Tibial artery (tissue), 4 donors: ENCODE data around the gene EIF3I.

ENCODE experiments used
- DNase-seq, 2 donors: peaks; one replicate each; pipeline ENCODE4 v3.0.0-alpha.2; 2019
- H3K27ac ChIP-seq, 2 donors: fragments of 200-600 bp; sonication (generic) in 1 of 2; 1 replicate in 1 of 2; 2 replicates in 1 of 2; pipeline ENCODE4 v1.5.1; 2018 to 2019; ENCODE audit warnings: mild to moderate bottlenecking in 1 of 2
- H3K27me3 ChIP-seq, 2 donors: fragments of 200-600 bp; sonication (generic) in 1 of 2; one replicate each; pipeline versions ENCODE4 v1.5.1 to v1.6.0; 2016 to 2019
- H3K36me3 ChIP-seq, 3 donors: fragments of 200-600 bp; sonication (generic) in 2 of 3; one replicate each; pipeline ENCODE4 v1.5.1; 2016 to 2019; ENCODE audit warnings: mild to moderate bottlenecking in 2 of 3
- H3K4me1 ChIP-seq, 4 donors: fragments of 200-600 bp; sonication (generic) in 2 of 4; 1 replicate in 3 of 4; 2 replicates in 1 of 4; pipeline ENCODE4 v1.5.1; 2016 to 2019
- H3K4me3 ChIP-seq, 2 donors: fragments of 200-600 bp; sonication (generic) in 1 of 2; 1 replicate in 1 of 2; 2 replicates in 1 of 2; pipeline ENCODE4 v1.5.1; 2018 to 2019; ENCODE audit warnings: mild to moderate bottlenecking in 2 of 2
- H3K9me3 ChIP-seq, 3 donors: fragments of 200-600 bp; sonication (generic) in 1 of 3; one replicate each; pipeline ENCODE4 v1.5.1; 2016 to 2019
- CTCF ChIP-seq, 2 experiments: fragments of 200-600 bp in 1 of 2; fragments of 450-650 bp in 1 of 2; IDR thresholded peaks; one replicate each; pipeline ENCODE4 v1.5.1; 2017 to 2019; ENCODE audit warnings: antibody characterized with exemption in 2 of 2, mild to moderate bottlenecking in 1 of 2, moderate library complexity in 1 of 2
- intact Hi-C: fragments of 100-400 bp; cut with DNase I; formaldehyde crosslinking; loops from one replicate; pipeline ENCODE4 v1.15.0; 2023; ENCODE audit warnings: low total_unique reads

EIF3I gene

GRCh38 chr1:32247452-32247851, 25.2 kb downstream of the EIF3I start:
- Histone ChIP-seq H3K27me3 (no peaks in the 10 kb centered on the region), H3K36me3 (no peaks in the 10 kb centered on the region), H3K4me1 (peaks cover 0 to 29% (median 19%) of the 10 kb centered on the region in 4 donors), H3K27ac (peak overlapping the region; percentile 6 to 31), H3K9me3 (no peaks in the 10 kb centered on the region), H3K4me3 (no peak overlapping the region)
- no peak for DNase-seq
- intact Hi-C loops = no loop called here
- TF ChIP-seq CTCF (IDR thresholded peaks at IDR 0.05) = no peak

GRCh38 chr1:32247983-32248889, 26.0 kb downstream of the EIF3I start:
- TF ChIP-seq CTCF (IDR thresholded peaks at IDR 0.05) = peak; percentile 67 to 81
- Histone ChIP-seq H3K36me3 (no peaks in the 10 kb centered on the region), H3K4me1 (peaks cover 0 to 27% (median 18%) of the 10 kb centered on the region in 4 donors), H3K27me3 (no peaks in the 10 kb centered on the region), H3K4me3 (no peak overlapping the region), H3K9me3 (no peaks in the 10 kb centered on the region), H3K27ac (no peak overlapping the region)
- intact Hi-C loops = no loop called here
- DNase-seq = peak; percentile 89 to 90

- intact Hi-C loops = no loop called here
- Histone ChIP-seq H3K36me3 (no peaks in the 10 kb centered on the region), H3K9me3 (no peaks in the 10 kb centered on the region), H3K4me3 (no peak overlapping the region), H3K27ac (no peak overlapping the region), H3K27me3 (no peaks in the 10 kb centered on the region), H3K4me1 (peaks cover 0 to 27% (median 18%) of the 10 kb centered on the region in 4 donors)
- no peak for TF ChIP-seq CTCF (IDR thresholded peaks at IDR 0.05)
- no peak for DNase-seq
These were observed 27.8 kb downstream of the EIF3I start for GRCh38 chr1:32249831-32250525.

- DNase-seq = no peak
- no peaks in the 10 kb centered on the region for H3K27me3 ChIP-seq
- H3K9me3 ChIP-seq = no peaks in the 10 kb centered on the region
- no peak for TF ChIP-seq CTCF (IDR thresholded peaks at IDR 0.05)
- no peak within 1 kb of the TSS for H3K4me3 ChIP-seq
- H3K4me1 ChIP-seq = peaks cover 0 to 27% (median 18%) of the 10 kb centered on the region in 4 donors
- intact Hi-C loops = no loop called here
- H3K36me3 ChIP-seq = no peaks in the 10 kb centered on the region
- H3K27ac ChIP-seq = no peak within 1 kb of the TSS
These were observed 28.9 kb downstream of the EIF3I start, which contains the start of gene LCK for GRCh38 chr1:32250893-32251716. Gene LCK, plus strand, starts transcription at chr1:32251265. Its CDS starts 23,065 bp downstream, at chr1:32274330.
